CD4-positive, alpha-beta T cell (primary cell): ENCODE measurements around the gene ZNF488. TPM values are rescaled to one million over a fixed set of nuclear protein-coding genes. Genes with fewer than 3 reads are reported as not detected.

Experiments
- ATAC-seq: fragments of 200-7000 bp; cut with Tn5 transposase; one replicate; pipeline ENCODE4 v1.10.0; 2022; ENCODE audit warnings: mild to moderate bottlenecking; ENCODE audit not compliant: poor library complexity
- CTCF ChIA-PET: fragments of 350-600 bp; sonication (Branson Sonifier 250); formaldehyde crosslinking; loops from one replicate; lab custom pipeline; 2021; ENCODE audit warnings: antibody characterized with exemption, inconsistent platforms; lab: Charles Lee
- POLR2A ChIA-PET: fragments of 350-600 bp; sonication (Branson Sonifier 250); formaldehyde crosslinking; loops from one replicate; lab custom pipeline; 2021; ENCODE audit warnings: antibody characterized with exemption, inconsistent platforms; lab: Charles Lee
- DNase-seq, 14 experiments: peaks; one replicate each; pipeline ENCODE4 v3.0.0-alpha.2; 2013 to 2020; ENCODE audit warnings: mixed read lengths in 2 of 14
- H3K27ac ChIP-seq, 2 donors: one replicate each; pipeline versions ENCODE4 v1.5.1 to v1.7.0; 2013; ENCODE audit warnings: low read length in 2 of 2, low read depth in 1 of 2, mild to moderate bottlenecking in 1 of 2
- H3K27me3 ChIP-seq, 2 experiments: 1 replicate in 1 of 2; 2 replicates in 1 of 2; pipeline versions ENCODE4 v1.6.1 to v1.7.0; 2013; ENCODE audit warnings: low read length in 2 of 2, control low read depth in 1 of 2, mild to moderate bottlenecking in 1 of 2, moderate library complexity in 1 of 2; ENCODE audit not compliant: insufficient read depth in 2 of 2, control insufficient read depth in 1 of 2
- H3K36me3 ChIP-seq: one replicate; pipeline ENCODE4 v1.6.1; 2013; ENCODE audit warnings: low read length, control low read depth; ENCODE audit not compliant: insufficient read depth
- H3K4me1 ChIP-seq: one replicate; pipeline ENCODE4 v1.6.1; 2013; ENCODE audit warnings: low read length, control low read depth; ENCODE audit not compliant: insufficient read depth
- H3K4me3 ChIP-seq: one replicate; pipeline ENCODE4 v1.5.1; 2013; ENCODE audit warnings: mild to moderate bottlenecking, low read length, moderate library complexity
- H3K9me3 ChIP-seq, 2 experiments: 1 replicate in 1 of 2; 2 replicates in 1 of 2; pipeline versions ENCODE4 v1.6.1 to v1.7.0; 2013; ENCODE audit warnings: low read length in 2 of 2, mild to moderate bottlenecking in 2 of 2, control low read depth in 1 of 2, moderate library complexity in 1 of 2; ENCODE audit not compliant: control insufficient read depth in 1 of 2, insufficient read depth in 1 of 2
- H3K27ac Mint-ChIP-seq: one replicate; pipeline ENCODE4 v1.8.0; 2020; ENCODE audit warnings: mixed read lengths
- H3K27me3 Mint-ChIP-seq: one replicate; pipeline ENCODE4 v1.8.0; 2021; ENCODE audit warnings: mixed read lengths
- H3K36me3 Mint-ChIP-seq: one replicate; pipeline ENCODE4 v1.8.0; 2021; ENCODE audit warnings: low read depth, mixed read lengths
- H3K4me1 Mint-ChIP-seq: one replicate; pipeline ENCODE4 v1.8.0; 2021; ENCODE audit warnings: low read depth, mixed read lengths
- H3K4me3 Mint-ChIP-seq: one replicate; pipeline ENCODE4 v1.8.0; 2020; ENCODE audit warnings: mild to moderate bottlenecking, mixed read lengths
- H3K9me3 Mint-ChIP-seq: one replicate; pipeline ENCODE4 v1.8.0; 2020; ENCODE audit warnings: mixed read lengths
- CTCF ChIP-seq: fragments of 200-600 bp; IDR thresholded peaks from one replicate; pipeline ENCODE4 v1.8.0; 2022; ENCODE audit warnings: antibody characterized with exemption, mild to moderate bottlenecking
- intact Hi-C, 2 experiments: fragments of 100-400 bp; cut with DNase I in 1 of 2; cut with micrococcal nuclease in 1 of 2; formaldehyde crosslinking; loops; one replicate each; pipeline versions ENCODE4 v1.15.1 to v1.9.0; 2023 to 2025; cut with DNase I, micrococcal nuclease
- total RNA-seq, 174 experiments: library from RNA in 2 of 174; stranded (reverse) in 2 of 174; gene quantifications; one replicate each; pipeline ENCODE4 v1.2.3 and lab custom pipeline; 2021 to 2026

The ZNF488 gene
- total RNA-seq, 2 experiments from 2014 or later, result not detected

GRCh38 chr10:47412869-47413268, 28.8 kb upstream of the ZNF488 start:
- intact Hi-C loops, result no loop called here
- Mint-ChIP-seq H3K4me3 (no peak overlapping the region), H3K4me1 (no peaks in the 10 kb centered on the region), H3K27ac (no peak overlapping the region), H3K9me3 (no peaks in the 10 kb centered on the region), H3K27me3 (no peaks in the 10 kb centered on the region), H3K36me3 (no peaks in the 10 kb centered on the region)
- no peak for TF ChIP-seq CTCF
- no peaks in the 10 kb centered on the region for H3K36me3 ChIP-seq
- no peak overlapping the region for H3K27ac ChIP-seq
- ChIA-PET POLR2A (no interaction called here), CTCF (no interaction called here)
- peaks cover 0 to 10% of the 10 kb centered on the region in 2 experiments for H3K9me3 ChIP-seq
- DNase-seq (no peak), ATAC-seq (no peak)
- H3K27me3 ChIP-seq, result no peaks in the 10 kb centered on the region
- H3K4me3 ChIP-seq, result no peak overlapping the region
- H3K4me1 ChIP-seq, result no peaks in the 10 kb centered on the region

- no peak for ATAC-seq
- CTCF ChIA-PET, result no interaction called here
- H3K9me3 ChIP-seq, result peaks cover 0 to 4% of the 10 kb centered on the region in 2 experiments
Measured at GRCh38 chr10:47412177-47412730, 28.2 kb upstream of the ZNF488 start.

GRCh38 chr10:47410862-47411261, 26.8 kb upstream of the ZNF488 start:
- ChIA-PET POLR2A (no interaction called here), CTCF (no interaction called here)
- Histone ChIP-seq H3K4me1 (no peaks in the 10 kb centered on the region), H3K4me3 (no peak overlapping the region), H3K9me3 (no peaks in the 10 kb centered on the region), H3K27me3 (no peaks in the 10 kb centered on the region), H3K36me3 (no peaks in the 10 kb centered on the region), H3K27ac (no peak overlapping the region)
- intact Hi-C loops, result no loop called here
- Mint-ChIP-seq H3K36me3 (no peaks in the 10 kb centered on the region), H3K9me3 (no peaks in the 10 kb centered on the region), H3K4me1 (no peaks in the 10 kb centered on the region), H3K27me3 (no peaks in the 10 kb centered on the region), H3K4me3 (no peak overlapping the region), H3K27ac (no peak overlapping the region)
- no peak for DNase-seq
- ATAC-seq, result no peak
- TF ChIP-seq CTCF, result no peak

More at GRCh38 chr10:47412177-47412730, 28.2 kb upstream of the ZNF488 start:
- Mint-ChIP-seq H3K27ac (no peak overlapping the region), H3K4me1 (no peaks in the 10 kb centered on the region), H3K27me3 (no peaks in the 10 kb centered on the region), H3K36me3 (no peaks in the 10 kb centered on the region), H3K4me3 (no peak overlapping the region), H3K9me3 (no peaks in the 10 kb centered on the region)
- intact Hi-C loops, result no loop called here
- no peaks in the 10 kb centered on the region for H3K4me1 ChIP-seq
- POLR2A ChIA-PET, result no interaction called here
- no peaks in the 10 kb centered on the region for H3K27me3 ChIP-seq
- TF ChIP-seq CTCF, result no peak
- H3K36me3 ChIP-seq, result no peaks in the 10 kb centered on the region
- DNase-seq, result no peak
- no peak overlapping the region for H3K27ac ChIP-seq
- no peak overlapping the region for H3K4me3 ChIP-seq
